CD4-positive, alpha-beta T cell treated with Interleukin-15 for 4 hours (primary cell): Measurements from ENCODE around the gene IL16.
A peak's percentile ranks its signal among the peaks of the same experiment; 100 is the strongest.
"Not testable (repeated sequence)": the region's sequence is repeated elsewhere in the genome, so short reads cannot be mapped to it uniquely, and the experiment has no call there.

Experiments
- DNase-seq: peaks from one replicate; pipeline ENCODE4 v3.0.0-alpha.2; 2020; ENCODE audit warnings: low spot score

The IL16 gene

DNA sequence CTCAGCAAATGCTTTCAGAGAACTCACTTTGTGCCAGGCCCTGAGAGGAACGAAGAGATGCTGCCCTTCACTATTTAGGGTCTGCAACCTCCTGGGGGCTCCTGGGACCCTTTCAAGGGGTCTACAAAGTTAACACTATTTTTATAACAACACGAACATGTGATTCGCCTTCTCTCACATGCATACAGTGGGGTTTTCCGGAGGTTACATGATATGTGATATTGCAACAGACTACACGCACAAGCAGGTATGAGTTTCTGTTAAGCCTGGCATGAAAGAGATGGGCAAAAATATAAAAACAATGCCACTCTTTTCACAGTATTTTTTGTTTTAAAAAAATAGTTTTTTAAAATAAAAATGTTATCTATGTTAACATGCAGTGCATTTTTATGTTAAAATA lies 117.0 kb downstream of the IL16 start:
- DNase-seq: no peak

DNA sequence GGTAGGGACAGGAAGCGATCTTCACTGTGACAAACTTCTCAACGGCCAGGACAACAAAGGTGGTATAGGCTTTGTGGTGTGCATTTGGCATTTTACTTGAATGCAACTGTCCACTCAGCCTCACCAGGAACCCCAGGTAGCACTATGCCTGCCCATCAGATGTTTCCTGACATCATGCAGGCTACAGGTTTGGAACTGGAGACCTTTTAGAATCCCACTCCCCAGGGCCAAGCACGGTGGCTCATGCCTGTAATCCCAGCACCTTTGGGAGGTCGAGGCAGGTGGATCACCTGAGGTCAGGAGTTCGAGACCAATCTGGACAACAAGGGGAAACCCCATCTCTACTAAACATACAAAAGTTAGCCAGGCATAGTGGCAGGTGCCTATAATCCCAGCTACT lies 117.7 kb downstream of the IL16 start:
- no peak for DNase-seq

DNA sequence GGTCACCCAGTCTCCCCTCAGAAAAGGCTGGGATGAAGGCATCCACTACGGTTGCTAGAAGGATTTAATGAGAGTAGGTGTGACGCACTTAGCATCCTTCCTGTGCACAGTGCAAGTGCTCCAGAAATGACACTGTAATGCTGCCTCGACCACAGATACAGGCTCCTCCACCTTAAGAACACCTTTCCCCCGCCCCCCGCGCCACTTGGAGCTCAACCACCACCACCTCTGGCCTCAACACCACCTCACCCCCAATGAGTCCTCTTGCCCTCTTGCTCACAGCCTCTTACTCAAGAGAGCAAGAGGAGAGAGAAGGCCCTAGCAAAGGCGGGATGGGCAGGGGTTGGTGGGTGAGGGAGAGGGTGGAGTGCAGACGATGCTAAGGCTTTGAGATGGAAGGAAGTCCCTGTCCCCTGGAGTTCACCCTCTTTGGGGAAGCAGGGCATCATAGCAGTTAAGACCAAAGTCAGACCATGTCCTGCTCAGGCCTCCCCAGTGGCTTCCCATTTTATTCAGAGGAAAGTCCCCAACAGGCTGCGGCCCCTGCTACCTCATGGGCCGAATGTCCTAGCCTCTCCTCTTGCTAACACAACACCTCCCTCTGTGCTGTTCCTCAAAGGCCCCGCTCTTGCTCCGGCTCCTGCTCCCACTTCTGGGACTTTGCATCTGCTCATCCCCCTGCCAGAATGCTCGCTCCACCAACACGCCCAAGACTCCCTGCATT lies 118.9 kb downstream of the IL16 start:
- no peak for DNase-seq

DNA sequence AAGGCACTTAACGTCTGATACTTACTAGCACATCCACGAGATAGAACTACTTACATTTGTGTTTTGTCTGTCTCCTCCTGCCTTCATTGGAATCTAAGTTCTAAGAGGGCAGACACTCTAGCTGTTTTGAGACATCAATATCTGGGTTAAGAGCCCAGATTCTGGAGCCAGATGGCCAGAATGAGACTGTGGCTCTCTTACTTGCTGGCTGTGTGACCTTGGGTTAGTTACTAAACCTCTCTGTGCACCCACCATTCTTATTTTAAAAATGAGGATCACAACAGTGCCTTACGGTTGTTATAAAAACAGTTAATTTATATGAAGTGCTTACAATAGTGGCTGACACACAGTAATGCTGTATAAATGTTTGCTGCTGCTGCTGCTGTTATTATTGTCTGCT lies 119.6 kb downstream of the IL16 start:
- no peak for DNase-seq

DNA sequence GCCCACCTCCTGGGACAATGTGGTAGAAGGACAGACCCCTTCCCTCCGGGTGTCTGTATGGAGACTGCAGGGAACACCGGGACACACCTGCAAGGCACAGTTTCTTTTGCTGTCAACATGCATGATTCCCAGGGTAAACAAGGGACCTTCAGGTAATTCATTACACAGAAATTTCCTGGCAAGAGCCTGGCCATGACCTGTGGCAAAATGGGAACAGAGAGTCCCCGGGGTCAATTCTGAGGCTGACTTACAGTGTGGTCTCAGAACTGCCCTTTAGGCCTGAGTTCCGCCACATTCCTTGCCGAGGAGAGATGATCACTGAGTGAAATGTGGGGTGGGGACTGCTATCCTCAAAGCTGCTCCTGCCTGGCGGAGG lies 121.0 kb downstream of the IL16 start:
- no peak for DNase-seq

DNA sequence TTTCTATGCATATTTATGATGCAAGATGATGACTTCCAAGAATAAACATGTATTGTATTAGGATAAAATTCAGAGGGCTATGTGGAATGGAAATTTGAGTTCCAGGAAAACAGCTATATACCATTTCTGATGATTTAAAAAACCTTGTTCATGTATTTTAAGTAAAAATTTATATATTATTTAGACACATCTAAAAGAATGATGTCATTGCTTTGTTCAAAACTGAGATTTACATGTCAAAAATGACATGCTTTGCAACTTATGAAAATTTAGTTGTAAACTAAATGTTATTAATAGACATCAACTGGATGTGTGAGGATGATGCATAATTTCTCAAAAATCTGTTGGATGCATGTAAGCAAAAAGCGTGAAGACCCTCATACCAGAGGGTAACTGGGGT lies 125.0 kb downstream of the IL16 start:
- DNase-seq: no peak

DNA sequence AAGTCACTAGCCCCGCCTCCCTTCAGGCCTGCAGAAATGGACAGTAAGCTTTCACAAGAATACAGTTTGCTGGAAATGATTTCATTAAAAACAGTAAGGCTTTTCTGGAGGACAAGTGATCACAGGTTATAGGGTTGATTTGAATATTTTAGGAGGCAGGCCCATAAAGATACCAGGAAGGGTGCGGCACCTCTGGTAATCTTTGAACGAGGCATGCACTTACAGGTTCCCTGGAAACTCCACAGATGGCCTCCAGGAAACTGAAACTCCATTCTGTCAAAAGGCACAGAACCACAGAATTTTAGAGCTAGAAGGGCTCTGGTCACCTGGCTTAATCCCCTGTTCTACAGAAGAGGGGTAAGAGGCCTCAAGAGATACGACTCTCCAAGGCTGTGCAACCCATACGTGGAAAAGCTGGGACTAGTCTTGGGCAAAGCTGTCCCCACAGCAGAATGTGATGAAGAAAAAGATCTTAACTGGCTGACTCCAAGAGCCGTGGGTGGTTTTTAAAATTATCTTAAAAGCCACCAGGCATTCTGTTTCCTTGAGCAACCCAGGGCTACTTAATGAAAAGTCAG lies 126.1 kb downstream of the IL16 start:
- DNase-seq: no peak

DNA sequence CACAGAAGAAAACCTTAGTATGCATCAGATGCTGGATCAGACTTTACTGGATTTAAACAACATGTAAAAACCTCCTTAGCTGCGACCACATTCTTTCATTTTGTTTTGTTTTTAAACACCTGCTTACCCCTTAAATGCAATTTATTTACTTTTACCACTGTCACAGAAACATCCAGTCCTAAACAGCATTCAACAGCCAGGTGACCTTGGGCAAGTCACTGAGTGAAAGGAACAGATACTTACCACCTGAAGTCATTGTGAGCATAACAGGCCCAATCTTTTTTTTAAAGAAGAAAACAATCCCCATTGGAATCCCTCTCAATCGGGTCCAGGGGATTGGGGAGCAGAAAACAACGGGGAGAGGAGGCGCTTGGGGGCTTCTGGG lies 126.9 kb downstream of the IL16 start:
- no peak for DNase-seq

DNA sequence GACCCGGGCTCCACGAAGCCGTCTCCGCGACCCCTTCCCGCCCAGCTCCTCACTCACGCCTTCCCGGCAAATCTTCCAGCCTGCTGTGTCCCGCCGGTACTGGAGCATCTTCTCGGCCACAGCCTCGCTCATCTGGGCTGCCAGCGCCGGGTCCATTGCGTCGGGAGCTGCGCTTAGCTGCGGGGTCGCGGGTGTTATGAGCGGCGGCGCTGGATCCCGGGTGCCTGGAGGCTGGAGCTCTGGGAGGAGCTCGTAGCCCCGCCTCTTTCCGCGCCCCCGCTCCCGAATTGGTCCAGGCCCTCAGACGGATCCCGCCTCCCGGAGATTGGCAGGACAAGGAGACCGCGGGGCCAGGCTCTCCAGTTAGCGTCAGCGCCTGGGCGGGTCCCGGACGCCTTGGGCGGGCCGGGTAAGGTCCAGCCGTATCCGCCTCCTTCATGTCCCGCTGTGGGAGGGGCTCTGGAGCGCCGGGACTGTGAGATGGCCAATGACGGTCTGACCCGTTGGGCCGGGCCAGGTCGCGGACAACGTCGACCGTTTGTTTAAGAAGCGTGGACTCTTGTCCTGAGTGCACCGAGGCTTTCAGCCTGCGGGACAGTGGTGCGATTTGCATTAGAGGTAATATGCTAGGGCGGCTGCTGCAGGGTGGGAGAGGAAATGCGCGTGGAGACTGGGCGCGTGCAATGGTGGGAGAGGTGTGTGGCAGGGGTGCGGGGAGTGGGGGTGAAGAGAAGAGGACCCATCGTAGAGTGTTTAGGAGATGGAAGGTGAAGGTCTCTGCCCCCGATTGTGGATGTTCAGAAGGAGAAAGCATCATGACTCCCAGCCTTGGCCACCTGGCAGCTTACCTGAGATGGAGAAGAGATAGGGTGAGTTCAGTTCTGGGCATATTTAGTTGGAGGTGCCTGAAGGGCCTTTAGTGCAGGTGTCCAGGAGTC lies 127.5 kb downstream of the IL16 start, which contains the start of gene STARD5:
TSS of gene STARD5 (minus strand) at position 198 of the 938 bp plus-strand sequence. CDS start at position 156, 42 bp downstream.
- DNase-seq: peak; percentile 91

DNA sequence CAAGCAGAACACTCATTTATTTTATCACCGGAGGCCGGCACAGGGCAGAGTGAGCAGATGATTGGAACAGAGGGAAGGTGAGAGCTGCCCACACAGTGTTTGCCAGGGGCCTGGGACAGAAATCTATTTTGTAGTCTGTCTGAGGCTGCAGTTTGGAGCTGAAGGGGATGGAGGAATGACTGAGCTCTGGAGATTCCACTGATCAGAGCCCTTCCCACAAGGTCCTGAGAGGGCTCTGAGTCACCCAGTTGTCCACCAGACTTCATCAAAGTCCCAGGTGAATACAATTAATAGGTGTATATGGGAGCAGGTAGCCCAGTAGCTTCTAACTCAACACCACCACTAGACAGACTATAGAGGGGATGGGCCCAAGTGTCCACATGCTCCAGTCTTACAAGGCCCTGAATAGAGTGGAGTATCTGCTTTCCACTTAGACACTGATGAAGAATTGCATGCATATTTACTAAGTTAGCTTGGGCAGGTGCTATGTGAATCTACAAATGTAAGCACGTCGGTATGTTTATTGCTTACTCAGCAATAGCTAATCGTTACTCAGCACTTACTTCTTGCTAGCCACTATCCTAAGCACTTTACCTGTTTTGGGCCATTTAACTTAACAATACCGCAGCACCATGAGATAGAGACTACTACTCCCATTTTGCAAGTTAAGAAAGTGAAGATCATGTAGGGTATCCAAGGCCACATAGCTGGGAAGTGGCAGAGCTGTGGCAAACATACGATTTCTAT lies 130.0 kb downstream of the IL16 start:
- DNase-seq: no peak

DNA sequence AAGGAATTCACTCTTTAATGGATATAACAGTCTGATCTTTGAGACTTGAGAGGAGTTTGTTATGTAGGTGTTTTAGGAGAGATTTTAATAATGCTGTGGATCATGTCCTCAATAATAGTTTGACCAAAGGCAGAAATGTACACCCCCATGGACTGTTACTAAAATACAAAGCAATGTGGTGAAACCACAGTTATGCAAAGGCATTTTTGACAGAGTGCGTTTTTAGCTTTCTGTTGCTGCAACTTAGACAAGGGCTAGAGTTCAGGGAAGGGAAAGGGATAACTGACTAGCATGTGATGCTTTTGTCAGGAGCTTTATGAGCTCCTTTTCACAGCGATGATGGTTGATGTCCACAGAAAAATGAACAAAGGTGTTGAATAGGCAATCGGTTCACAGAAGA lies 130.8 kb downstream of the IL16 start:
- no peak for DNase-seq

DNA sequence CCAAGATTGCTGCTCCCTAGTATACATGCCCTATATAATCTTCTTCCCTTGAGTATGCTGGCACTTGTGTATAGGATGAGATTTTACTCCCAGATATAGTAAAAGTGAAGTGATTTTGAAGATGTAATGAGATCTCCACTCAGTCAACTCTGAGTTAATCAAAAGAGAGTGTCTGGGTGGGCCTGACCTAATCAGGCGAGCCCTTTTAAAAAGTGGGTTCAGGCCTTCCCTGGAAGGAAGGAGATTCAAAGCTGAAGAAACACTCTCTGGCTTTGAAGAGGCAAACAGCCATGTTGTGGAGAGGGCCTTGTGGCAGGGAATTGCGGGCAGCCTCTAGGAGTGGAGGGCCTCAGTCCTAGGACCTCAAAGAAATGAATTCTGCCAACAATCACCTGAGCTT lies 132.8 kb downstream of the IL16 start:
- no peak for DNase-seq

DNA sequence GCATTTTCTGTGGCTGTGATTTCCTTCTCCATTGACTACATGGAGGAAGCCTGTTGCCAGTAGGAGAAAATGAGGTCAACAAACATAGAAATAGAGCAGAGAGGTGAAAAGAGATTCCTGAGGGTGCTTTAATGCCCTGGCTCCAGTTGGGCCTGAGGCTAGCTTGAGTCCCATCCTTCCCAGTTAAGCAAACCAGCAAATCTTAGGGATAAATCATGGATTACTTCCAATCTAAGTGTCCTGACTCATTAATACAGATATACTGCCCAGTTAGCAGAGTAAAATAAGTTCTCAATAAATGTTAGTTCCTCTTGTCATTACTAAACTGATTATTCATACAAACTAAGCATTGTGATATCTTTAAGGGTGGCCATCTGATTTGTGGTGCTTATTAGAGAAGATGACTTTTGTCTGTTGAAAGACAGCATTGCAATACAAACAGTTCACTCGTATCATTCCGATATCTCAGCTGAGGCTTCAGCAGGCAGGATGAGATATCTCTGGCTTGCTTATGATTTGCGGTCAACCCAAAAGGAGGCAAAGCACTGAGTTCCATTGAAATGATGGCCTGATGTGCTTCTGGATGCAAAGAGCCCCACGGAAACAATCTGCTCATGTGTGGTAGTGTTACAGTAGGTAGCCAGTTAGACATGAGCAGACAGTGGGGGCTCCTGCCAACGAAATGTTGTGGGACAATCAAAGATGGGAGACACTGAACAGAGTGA lies 133.8 kb downstream of the IL16 start:
- no peak for DNase-seq

DNA sequence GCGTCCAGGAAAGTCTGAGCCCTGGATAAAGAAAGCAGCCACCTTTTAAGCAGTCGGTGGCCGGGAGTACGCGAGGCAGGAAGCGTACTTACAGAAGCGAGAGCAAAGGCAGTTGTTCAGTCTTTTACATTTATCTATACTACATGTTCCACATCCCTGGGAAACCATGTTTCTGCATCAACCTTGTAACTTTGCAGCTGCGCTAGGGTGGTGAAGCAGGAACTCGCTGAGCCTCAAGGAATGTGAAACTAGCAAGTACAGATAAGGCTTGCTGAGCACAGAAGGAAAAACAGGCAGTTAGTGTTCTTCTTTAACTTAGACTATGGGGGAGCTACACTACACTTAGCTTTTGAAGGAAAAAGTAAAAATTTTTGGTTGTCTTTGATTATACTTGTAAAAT lies 134.5 kb downstream of the IL16 start:
- not testable (repeated sequence) for DNase-seq

DNA sequence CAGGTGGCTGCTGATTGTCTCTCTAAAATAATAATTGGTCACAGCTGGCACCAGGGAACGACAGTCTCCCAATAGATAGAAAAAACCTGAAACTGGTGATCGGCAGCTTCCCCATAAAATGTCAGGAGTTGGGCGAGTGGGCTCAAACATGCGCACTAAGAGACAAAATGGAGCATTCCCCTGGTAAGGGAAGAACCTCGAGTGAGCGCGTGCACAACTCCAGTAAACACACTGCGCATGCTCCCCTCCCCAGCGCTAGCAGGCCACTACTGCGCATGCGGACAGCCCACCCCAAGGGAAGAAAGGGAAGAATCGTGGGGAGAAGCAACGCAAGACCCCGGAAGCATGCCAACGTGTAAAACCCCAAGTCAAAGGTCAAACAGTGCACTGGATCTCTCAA lies 134.9 kb downstream of the IL16 start:
- DNase-seq: no peak

DNA sequence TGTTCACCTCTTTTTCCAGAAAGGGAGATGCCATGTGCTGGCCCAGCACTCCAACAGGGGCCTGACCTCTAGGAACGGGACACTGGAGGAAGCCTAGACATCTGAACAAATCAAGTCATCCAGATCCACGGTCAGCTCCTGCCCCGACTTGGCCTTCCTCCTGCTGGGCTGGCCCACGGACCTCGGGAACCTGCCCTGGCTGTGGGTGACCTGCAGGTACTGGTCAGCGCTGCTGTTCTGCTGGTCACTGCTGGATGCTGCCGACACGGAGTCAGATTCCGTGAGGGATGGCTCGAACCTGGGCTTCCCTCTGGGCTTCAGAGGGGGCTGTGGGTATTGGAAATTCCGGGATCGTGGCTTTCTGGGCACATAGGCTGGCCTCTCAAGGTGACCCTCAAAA lies 135.6 kb downstream of the IL16 start:
- no peak for DNase-seq

DNA sequence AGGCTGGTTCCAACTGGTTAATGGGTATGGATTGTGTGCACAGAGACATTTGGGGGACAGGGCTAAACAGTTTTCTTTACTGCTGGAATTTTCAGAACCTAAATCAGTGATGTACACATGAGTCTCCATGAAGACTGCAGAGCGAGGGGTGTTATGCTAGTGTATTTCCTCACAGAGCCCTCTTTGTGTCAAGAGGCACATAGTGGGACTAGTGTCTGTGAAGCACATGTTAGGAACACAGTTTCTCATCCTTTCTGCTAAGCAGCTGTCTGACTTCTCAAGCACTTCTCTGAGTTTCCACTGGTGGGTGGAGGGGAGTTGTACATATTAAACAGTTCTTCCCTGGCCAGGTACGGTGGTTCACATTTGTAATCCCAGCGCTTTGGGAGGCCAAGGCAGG lies 136.7 kb downstream of the IL16 start:
- no peak for DNase-seq

DNA sequence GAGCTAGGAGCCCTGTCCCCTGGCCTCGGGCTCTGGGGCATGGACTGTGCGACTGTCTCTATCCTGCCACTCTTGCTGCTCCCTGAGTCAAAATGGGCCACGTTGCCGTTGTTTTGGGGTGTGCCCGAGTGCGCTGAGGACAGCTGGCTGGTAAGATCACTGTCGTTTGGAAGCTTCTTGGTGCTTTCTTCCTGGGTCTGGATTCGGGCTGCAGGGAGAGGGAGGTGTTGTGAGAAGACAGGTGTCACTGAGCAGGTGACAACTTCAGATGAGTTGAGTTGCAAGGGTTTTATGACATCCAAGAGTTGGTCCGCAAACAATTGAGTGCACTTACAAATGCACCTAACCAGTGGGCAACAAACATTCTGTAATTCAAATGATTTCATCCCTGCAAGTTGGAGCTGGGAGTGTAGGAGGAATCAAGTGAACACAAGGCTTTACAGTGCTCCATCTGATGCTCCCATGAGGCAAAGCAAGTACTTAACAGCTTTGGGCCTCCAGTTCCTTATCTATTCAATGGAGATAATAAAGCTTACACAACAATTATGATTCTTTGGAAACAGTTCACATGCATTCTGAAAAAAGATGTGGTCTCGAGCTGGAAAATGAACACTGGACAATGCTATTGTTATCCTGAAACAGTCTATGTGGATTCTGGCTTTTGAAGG lies 138.2 kb downstream of the IL16 start:
- no peak for DNase-seq

DNA sequence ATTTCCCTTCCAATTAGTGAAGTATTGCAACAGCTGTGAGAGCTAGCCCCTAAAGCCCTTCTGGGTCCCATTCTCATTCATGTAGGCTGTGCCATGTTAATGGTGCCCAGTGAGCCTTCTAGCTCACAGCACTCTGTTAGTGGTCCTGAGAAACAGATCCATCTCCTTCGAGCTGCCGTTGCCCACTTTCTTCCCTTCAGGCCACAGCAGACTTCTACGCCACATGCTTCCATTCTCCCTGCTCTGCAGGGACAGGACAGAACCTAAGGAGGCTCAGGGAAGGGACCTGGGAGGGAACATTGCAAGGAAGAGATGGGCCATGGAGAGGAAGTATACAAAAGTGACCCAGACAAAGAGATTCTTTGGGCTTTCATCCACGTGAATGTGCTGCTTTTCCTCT lies 139.0 kb downstream of the IL16 start:
- DNase-seq: no peak

DNA sequence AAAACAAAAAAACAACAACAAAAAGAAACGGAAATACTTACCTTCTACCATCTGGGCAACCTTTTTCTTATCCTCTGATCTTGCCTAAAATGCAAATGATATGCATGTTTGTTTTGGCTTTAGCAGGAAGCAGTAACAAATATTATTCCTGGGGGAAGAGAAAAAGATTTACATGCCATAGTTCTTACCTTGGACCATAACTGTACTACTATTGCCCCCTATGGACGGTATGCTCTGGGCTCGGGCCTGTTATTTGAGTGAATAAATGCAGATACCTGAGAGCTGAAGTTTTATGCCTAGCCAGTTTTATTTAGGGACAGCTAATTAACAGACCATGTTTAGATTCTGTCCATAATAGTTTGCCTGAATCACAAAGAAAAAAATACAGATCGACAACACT lies 139.9 kb downstream of the IL16 start:
- DNase-seq: peak; percentile 56

DNA sequence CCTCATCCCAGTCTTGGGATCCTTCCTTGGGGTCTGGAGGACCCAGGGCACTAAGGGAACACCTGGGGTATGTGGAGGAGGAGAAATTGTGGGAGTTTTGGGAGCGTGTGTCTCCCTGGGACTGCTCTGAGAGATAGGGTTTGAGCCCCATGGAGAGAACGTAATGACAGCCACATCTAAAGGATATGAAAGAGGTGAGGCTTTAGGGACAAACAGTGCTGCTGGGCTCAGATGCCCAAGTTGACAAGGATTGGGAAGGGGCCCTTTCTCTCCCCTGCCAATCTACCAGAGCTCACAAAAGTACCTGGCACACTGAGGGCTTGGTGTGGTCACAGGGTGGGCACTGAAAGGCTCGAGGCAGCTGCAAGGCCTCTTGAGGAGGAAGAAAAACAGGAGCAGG lies 140.6 kb downstream of the IL16 start:
- no peak for DNase-seq
